GM12891 (cell line): ENCODE measurements around the gene ARHGAP18.

ENCODE experiments used
- DNase-seq: peaks from one replicate; pipeline ENCODE4 v3.0.0; 2011; ENCODE audit warnings: low spot score; ENCODE audit not compliant: insufficient read length
- FAIRE-seq: peaks from 2 replicates; lab custom pipeline; 2011; peaks lifted over from hg19 to GRCh38; lab: Jason Lieb, UNC
- PAX5 ChIP-seq: IDR thresholded peaks from 2 replicates; pipeline ENCODE4 v1.6.1; 2011; ENCODE audit warnings: low read length, moderate library complexity, mild to moderate bottlenecking; ENCODE audit not compliant: insufficient read depth, severe bottlenecking
- POLR2A ChIP-seq: IDR thresholded peaks from 2 replicates; pipeline ENCODE4 v1.6.1; 2011; ENCODE audit warnings: low read depth, low read length, control low read depth
- POLR2AphosphoS5 ChIP-seq: IDR thresholded peaks from 2 replicates; pipeline ENCODE4 v1.6.1; 2011; ENCODE audit warnings: low read depth, low read length, control low read depth
- POU2F2 ChIP-seq: IDR thresholded peaks from 2 replicates; pipeline ENCODE4 v1.6.1; 2011; ENCODE audit warnings: low read depth, mild to moderate bottlenecking, control low read depth, low read length, moderate library complexity
- SPI1 ChIP-seq: IDR thresholded peaks from 2 replicates; pipeline ENCODE4 v1.6.1; 2011; ENCODE audit warnings: low read depth, low read length, control low read depth
- TAF1 ChIP-seq: IDR thresholded peaks from 2 replicates; pipeline ENCODE4 v1.6.1; 2011; ENCODE audit warnings: low read depth, low read length, control low read depth

ARHGAP18 gene

DNA sequence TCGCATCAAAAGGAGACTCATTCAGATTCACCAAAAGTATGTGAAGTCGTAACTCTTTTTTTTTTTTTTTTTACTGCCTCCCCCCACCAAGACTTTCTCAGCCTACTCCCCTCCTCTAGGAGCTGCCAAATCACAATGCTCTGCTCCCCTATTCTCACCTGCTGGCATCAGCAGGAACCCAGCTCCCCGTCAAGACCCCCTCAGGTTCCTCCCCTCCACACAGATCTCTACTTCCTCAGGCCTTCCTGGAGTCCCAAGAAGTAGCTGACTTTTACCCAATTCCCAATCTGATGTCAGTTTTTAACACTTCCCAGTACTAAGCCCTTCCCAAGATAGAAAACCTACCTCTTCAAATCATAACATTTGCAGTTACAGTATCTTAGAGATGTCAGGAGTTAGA lies 39.3 kb downstream of the ARHGAP18 start:
- TF ChIP-seq POU2F2 (no peak), POLR2A (no peak), SPI1 (no peak), TAF1 (no peak), PAX5 (no peak), POLR2AphosphoS5 (no peak)
- FAIRE-seq, result no peak

DNA sequence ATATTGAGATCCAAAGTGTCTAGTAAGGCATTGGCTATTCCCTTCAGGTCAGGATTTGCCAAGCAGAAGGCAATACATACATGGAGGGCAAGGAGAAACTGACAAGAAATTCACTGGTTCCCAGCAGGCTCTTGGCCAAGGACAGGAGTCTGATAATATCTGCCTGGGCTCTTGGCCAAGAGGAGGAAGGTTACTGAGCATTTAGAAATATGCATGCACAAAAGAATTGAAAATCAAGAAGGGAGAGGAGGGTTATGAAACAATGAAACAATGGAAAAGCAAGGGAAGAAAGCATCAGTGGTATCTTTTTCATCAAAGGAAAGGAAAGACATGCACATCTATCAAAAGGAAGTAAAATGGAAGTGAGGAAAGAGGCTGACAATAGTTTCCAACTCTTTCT lies 42.4 kb downstream of the ARHGAP18 start:
- DNase-seq, result no peak
- FAIRE-seq, result no peak
- no peak for TF ChIP-seq TAF1
- TF ChIP-seq POLR2AphosphoS5, result no peak
- TF ChIP-seq POU2F2, result no peak
- TF ChIP-seq PAX5, result no peak
- TF ChIP-seq POLR2A, result no peak
- no peak for TF ChIP-seq SPI1

More for the DNA sequence above, 39.3 kb downstream of the ARHGAP18 start:
- DNase-seq, result no peak

DNA sequence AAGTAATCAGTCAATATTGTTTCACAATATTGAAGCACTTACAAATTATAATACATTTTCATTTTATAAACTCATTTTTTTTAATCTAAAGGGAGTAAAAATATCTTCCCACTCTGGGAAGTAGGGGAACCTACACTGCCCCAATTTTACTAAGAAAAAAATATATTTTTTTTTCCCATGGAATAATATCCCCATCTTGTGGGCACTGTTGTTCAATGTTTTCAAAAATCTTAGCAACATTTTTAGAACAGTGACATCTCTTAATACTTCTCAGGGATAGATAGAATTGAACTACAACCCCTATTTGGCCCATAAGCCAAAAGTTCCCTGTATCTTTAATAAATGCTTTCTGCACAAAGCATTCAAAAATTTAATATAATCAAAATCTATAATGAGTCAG lies 42.9 kb downstream of the ARHGAP18 start:
- no peak for DNase-seq
- no peak for TF ChIP-seq POLR2A
- TF ChIP-seq TAF1, result no peak
- no peak for TF ChIP-seq SPI1
- TF ChIP-seq POLR2AphosphoS5, result no peak

GRCh38 chr6:129665555-129665954 lies 44.4 kb downstream of the ARHGAP18 start:
- FAIRE-seq (no peak), DNase-seq (no peak)
- TF ChIP-seq PAX5 (no peak), POLR2A (no peak)

More for the DNA sequence above, 42.9 kb downstream of the ARHGAP18 start:
- no peak for FAIRE-seq

DNA sequence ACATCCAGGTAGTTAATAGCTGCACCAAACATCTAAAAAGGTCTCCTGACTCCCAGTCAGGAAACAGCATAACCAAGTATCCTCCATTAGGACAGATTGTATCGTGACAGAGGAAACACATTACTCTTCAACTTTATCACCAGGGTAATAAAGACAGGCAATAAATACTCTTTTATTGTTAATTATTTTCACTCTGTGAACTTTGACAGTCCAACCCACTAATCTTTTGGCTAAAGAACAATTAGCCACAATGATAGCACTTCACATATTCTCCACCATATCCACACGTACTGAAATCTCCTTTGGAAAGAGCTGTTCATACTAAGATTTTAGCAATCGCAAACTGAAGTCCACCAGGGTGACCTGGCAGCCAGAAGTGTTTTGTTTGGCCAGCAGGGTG lies 46.4 kb downstream of the ARHGAP18 start:
- TF ChIP-seq POU2F2 (no peak), POLR2AphosphoS5 (no peak), POLR2A (no peak), PAX5 (no peak)
- FAIRE-seq (no peak), DNase-seq (no peak)

GRCh38 chr6:129662980-129663431 lies 47.0 kb downstream of the ARHGAP18 start:
- FAIRE-seq (peak; percentile 23), DNase-seq (no peak)
- TF ChIP-seq POLR2AphosphoS5 (no peak), TAF1 (no peak), SPI1 (no peak), POU2F2 (no peak), POLR2A (no peak), PAX5 (no peak)

DNA sequence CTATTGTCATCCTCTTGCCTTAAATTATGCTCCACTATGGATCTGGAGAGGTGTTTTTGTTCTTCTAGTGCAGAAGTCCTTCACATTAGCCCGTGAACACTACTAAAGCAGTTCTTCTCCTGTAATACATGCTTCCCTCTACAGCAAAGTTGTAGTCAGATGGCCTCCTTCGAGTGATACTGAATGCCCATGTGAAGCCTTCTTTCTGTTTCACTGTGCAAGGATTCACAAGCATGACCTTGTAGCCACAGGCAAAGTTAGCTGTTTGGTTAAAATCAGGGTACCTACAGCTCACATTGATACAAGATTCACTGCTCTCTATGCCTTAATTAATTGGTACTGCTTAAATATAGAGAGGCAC lies 47.6 kb downstream of the ARHGAP18 start:
- FAIRE-seq (peak; percentile 80), DNase-seq (no peak)
- no peak for TF ChIP-seq TAF1
- TF ChIP-seq SPI1, result no peak
- TF ChIP-seq POU2F2, result no peak
- TF ChIP-seq PAX5, result no peak

DNA sequence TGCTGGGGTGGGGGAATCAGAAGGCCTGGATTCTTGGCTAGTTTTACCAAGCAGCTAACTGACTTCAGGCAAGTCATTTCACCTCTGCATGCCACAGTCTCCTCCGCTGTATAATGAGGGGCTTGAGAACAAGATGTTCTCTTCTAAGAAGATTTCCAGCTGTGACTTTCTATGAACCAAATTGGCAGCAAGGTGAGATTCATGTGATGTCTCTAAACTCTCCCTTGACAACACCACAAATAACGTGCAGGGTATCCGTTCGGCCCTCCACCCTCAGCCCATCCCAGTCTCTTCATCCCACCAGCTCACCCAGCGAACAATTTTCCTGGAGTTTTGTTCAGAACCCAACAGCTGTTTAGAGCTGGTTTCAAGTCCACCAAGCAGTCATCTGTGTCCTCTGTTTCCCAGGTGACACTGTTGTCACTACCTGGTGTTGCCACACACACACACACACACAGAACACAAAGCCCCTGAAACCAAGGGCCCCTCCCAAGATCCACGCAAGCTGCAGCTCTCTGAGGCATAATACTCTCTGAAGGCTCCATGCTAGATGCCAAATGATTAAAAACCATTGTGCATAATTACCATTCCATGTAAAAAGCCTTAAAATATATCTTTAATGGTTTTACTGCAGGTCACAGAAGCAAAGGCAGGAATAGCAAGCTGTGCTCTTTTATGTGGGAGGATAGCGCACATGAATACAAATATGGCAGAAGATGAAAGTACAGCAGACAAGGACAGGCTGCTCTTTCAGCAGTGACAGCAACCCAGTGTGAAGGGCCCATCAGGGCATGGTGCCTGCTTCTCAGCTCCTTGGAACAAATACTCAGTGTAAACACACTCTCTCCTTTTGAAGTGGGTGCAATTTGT lies 48.2 kb downstream of the ARHGAP18 start:
- DNase-seq (no peak), FAIRE-seq (no peak)
- TF ChIP-seq POLR2AphosphoS5 (no peak), TAF1 (no peak)

DNA sequence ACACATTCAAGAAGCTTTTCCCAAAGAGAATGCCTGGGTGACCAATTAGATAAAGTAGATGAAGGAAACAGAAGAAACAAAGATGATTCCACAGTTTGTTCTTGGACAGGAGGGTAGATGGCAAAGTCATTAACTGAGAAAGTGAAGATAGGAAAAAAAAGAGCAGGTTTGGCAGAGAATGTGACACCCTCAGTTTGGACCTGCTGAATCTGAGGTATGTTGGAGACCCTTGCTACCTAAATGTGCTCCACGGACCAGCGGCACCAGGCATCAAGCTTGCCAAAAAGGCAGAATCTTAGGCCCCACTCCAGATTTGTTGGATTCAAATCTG lies 49.7 kb downstream of the ARHGAP18 start:
- DNase-seq (no peak), FAIRE-seq (no peak)
- TF ChIP-seq POLR2A (no peak), SPI1 (no peak)

- FAIRE-seq, result no peak
- no peak for DNase-seq
- TF ChIP-seq POLR2AphosphoS5, result no peak
- TF ChIP-seq TAF1, result no peak
- TF ChIP-seq POU2F2, result no peak
- TF ChIP-seq PAX5, result no peak
- TF ChIP-seq SPI1, result no peak
These were observed 50.2 kb downstream of the ARHGAP18 start for GRCh38 chr6:129659590-129660345.
